Loucy (cell line): ENCODE data around the gene CNTN1.

Experiments
- CTCF ChIP-seq: fragments of 200-600 bp; sonication (generic); conservative IDR thresholded peaks from 2 replicates; pipeline ENCODE4 v1.5.1; 2014; ENCODE audit warnings: mild to moderate bottlenecking, antibody characterized with exemption, low read length
- EZH2phosphoT487 ChIP-seq: fragments of 200-600 bp; IDR thresholded peaks from 2 replicates; pipeline ENCODE4 v1.6.1; 2018; ENCODE audit warnings: antibody characterized with exemption, mild to moderate bottlenecking, moderate library complexity, borderline replicate concordance

GRCh38 chr12:40921563-40922163 lies 229.4 kb downstream of the CNTN1 start:
- TF ChIP-seq CTCF (peak; percentile 89), EZH2phosphoT487 (no peak)
